Stimulated activated CD8-positive, alpha-beta memory T cell treated with anti-CD3 and anti-CD28 coated beads, Interleukin-15, amount 100 ng/mL, for 24 hours (primary cell): ENCODE data around the gene DLGAP4.

Source experiments
- DNase-seq: peaks from one replicate; pipeline ENCODE4 v3.0.0-alpha.2; 2020; ENCODE audit warnings: low read depth

Gene DLGAP4

DNA sequence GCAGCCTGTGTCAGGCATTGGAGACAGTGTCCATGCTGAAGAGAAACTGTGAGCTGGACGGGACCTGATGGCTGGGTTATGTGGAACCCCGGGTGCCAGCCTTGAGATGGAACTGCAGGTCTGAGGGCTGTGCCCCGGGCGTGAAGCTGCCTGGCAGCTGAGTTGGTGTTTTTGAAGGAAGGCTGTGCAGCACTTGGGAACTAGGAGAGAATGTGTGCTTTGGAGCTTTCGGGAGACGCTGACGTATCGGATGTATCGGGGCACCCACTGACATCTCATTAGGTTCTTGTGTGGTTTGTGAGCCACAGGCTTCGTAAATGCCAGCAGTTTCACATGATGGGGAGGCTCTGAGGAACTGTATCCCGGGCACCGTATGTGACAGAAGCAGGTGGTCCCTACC lies 2.2 kb downstream of the DLGAP4 start:
- DNase-seq: no peak

DNA sequence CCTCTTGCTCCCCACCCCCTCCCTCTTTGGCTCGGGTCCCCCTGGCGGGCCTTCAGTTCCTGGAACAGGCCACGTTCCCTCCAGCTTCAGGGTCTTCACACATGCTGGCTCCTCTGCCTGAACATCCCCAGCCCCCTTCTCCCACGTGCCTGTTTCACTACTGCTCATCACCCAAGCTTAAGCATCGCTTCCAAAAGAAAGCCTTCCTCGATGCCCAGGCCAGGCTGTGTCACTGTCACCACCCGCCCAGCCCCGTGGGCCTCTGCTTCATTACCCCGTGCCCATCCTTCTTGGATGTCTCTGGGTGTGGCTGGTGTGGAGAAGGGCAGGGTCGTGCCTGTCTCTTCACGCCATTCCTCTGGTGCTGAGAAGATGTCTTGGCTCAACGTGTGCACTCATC lies 2.8 kb downstream of the DLGAP4 start:
- no peak for DNase-seq

DNA sequence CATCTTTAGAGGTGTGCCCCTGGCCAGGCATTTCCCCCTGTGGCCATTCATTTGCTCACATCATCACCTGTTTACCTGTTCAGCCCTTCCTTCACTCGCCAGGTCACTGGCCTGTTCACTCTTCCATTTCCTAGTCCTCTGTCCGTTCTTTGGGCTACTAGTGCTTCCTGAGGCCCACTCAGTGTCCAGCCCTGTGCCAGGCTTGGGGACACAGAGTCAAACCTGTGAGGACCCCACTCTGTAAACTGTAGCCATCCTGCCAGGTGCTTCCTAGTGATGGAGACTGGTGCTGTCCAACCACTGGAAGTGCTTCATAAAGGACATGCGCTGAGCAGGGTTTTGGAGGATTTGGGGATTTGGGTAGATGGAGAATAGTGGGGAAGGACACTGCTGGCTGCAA lies 3.5 kb downstream of the DLGAP4 start:
- no peak for DNase-seq

DNA sequence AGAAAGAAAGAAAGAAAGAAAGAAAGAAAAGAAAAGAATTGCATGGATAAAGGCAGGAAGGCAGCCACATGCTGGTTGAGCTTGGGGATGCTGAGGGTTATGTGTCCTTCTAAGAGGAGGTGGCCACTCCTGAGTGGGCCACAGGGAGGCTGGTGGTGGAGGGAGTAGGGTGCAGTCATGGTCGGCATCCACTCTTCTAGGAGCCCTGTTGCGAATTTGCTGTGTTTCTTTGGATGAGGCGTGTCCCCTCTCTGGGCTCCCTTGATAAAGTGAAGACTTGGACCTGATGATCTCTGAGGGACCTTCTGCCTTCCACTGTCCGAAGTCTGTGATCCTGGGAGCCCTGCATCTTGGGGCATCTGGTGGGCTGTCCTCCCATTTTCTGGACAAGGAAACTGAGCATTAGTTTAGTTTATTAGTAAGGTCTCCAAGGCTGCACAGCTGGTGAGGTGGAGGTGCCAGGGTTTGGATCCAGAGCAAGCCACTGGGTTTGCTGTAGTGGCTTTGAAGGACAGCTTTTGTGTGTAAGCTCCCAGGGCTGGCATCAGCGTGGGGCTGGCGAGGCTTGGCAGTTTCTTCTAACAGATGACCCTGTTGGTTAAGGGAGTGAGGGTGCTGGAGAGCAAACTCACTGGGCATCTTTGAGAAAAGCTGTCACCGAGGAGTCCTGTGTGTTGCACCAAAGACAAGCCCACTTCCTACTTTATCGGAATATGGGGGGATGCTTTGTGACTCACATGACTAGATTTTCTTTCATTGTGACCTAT lies 4.3 kb downstream of the DLGAP4 start:
- no peak for DNase-seq

DNA sequence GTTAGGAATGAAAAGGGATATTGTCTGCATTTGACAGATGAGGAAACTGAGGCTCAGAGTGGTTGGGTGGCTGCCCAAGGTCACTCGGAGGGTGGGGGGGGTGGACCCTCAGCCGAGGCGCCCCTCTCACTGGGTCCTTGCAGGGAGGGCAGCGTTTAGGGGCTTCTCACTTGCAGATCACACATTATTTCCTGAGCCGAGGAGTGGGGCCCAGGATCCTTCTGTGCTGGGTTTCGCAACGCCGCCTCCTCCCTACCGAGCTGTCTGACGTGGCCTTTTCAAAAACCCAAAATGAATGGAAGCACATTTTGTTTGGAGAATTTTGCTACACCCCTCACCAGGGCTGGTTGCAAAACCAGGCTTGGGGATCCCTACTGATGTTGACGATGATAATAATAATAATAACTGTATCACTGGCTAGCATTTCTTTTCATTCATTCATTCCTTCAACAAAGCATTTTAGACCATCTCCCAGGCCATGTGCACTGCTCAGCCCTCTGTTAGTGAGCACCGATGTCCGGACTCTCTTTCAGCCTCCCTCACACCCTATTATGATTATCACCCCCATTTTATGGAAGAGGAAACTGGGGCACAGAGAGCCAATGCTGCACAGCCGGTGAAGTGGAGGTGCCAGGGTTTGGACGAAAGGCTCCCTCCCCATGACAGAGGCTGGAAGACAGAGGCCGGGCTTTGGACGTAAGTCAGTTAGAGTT lies 5.2 kb downstream of the DLGAP4 start:
- no peak for DNase-seq

DNA sequence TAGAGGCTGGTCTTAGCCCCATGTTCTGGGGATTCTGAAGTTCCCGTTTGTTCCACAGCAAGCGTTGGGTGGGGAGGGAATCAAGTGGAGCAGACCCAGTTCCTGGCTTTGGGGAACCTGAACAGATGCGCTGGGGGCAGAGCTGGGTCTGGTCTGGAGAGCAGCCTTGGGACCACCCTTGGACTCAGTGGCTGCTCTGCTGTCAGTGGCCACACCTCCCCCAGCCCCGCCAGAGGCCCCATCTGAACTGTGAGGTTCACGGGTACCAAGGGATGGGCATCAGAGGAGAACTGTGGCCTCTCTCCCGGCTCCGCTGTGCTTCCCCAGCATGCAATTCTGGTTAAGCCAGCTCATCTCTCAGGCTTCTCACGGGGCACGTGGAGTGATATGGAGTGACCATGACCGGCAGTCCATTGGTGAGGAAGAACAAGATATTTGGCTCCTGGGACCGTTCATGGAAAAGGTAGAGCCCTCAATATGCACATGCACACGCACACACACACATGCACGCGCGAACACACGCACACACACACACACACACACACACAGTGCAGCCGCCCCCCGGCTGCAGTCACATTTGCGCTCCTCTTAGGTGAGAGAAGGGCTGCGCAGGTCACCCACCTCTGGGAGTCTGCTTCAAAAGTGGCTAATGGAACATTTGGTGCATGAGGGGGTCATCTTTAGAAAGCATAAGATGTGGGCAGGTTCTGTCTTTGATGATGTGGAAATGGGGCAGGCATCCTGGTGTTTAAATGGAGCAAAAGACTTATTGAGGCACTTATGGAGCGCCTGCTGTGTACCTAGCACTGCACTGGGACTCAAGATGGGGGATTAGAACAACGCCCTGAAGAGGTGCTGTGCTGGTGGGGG lies 6.0 kb downstream of the DLGAP4 start:
- DNase-seq: no peak

DNA sequence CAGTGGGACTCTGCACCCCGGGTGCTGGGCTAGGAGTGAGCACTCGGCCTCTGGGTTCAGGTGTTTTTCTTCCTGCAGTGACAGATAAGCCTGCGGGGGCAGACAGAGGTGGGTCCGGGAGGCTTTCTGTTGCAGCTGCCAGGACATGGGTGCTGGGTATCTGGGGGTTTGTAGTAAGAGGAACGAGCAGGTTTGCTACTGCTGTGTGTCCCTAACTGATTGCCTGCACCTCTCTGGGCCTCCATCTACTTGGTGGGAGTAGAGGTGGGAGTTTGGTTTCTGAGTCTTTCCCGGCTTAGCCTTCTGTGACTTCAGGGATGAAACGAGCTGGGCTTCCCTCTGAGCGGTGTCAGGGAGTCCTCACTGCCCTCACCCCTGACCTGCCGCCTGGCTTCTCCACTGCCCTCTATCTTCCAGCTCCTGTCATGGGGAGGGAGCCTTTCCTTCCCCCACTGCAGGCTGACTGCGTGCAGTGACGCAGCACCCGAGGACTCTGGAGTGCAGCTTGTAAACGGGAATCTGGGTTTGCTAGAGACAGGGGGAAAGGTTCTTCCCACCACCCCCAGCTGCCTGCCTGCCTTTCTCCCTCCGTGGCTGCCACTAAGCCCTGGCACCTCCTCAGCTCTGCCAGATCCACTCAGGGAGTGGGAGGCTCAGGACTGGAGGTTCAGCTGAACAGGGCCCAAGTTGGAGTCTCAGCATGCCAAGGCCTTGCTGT lies 6.7 kb downstream of the DLGAP4 start:
- DNase-seq: no peak

DNA sequence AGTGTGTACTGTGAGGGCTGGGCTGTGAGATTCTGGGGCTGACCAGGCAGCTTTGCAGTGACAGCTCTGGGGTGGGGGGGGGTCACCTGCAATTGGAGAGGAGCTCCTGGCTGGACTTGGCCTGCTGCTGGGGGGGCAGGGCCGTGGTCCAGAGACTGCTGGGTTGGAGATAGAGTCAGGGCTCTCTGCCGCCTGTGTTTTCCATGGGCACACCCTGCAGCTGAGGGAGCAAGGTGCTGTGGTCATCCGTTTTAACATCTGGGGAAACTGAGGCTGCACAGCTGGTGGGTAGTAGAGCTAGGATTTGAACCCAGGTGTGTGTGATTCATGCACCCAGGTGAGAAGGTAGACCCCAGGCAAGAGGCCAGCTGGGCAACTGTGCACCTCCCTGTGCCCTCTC lies 7.3 kb downstream of the DLGAP4 start:
- DNase-seq: no peak

DNA sequence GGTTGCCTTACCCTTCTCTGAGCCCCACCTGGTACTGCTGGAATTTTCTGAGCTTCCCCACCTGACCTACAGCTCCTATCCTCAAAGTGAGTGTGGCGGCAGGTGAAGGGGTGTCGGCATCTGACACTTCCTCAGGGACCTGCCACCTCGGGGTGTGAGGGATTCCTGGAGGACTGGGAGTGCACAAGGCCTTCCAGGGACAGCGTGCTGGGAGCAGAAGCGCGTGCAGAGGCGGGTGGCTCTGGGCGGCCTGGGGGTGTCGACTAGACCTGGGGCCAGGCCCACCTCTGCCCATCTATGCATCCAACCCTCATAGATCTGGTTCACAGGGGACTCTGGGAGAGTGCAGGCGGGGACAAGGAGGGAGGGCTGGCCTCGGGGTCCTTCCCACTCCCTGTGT lies 7.8 kb downstream of the DLGAP4 start:
- no peak for DNase-seq

DNA sequence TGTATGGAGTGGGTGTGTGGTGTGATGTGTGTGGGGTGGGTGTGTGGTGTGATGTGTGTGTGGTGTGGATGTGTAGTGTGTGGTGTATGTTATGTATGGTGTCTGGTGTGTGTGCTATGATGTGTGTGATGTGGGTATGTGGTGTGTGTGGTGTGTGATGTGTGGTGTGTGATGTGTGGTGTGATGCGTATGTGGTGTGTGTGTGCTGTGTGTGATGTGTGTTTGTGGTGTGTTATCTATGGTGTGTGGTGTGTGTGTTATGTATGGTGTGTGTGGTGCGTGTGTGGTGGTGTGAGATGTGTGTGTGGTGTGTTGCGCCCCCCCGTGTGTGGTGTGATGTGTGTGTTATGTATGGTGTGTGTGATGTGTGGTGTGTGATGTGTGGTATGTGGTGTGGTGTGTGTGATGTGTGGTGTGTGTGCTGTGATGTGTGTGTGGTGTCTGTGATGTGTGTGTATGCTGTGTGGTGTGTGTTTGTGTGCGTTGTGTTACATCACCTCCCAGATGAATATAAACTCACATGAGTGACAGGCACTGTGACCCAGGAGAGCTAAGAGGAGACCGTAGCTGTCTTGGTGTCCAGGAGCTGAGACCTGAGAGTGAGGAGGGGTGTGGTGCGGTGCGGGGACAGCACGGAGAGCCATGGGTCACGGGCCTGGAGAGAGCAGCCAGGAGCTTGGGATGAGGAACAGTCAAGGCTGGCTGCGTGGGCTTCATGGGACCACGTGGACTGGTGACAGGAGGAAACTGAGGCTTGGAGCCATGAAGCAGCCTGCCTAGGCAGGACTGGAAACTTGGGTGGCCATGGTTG lies 8.8 kb downstream of the DLGAP4 start:
- DNase-seq: no peak

DNA sequence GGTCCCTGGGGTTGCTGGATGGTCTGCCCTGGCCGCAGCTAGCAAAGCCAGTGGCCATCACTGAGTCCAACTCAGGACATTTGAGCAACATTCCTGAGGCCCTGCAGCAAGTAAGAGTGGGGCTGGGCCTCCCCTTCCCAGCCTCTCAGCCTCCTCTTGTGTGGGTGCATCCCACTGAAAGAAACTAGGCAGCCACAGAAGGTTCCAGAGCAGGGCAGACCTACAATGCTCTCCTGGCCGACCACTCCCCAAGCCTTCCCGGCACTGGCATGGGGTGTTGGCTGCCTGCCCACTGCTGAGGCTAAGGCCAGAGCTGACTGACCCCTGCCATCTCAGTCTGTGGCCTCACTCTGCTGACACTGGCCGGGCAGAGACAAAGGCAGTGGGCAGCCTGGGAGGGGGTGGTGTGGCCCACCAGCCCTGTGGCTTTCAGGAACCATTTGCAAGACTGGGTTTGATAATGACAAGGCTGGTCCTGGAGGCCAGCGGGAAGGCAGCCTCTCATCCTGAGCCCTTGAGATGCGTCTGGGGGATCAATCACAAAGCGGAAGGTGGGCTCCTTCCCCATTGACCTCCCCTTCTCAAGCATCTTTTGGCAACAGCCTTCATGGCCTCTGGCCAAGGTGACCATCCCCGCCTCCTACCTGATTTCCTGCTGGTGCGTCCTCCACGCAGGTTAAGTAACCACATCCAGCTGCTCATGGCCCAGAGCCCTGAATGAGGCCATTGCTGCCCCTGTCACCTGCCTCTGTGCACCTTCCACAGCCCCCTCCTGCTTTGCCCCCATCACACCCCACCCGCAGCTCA lies 9.6 kb downstream of the DLGAP4 start:
- no peak for DNase-seq

DNA sequence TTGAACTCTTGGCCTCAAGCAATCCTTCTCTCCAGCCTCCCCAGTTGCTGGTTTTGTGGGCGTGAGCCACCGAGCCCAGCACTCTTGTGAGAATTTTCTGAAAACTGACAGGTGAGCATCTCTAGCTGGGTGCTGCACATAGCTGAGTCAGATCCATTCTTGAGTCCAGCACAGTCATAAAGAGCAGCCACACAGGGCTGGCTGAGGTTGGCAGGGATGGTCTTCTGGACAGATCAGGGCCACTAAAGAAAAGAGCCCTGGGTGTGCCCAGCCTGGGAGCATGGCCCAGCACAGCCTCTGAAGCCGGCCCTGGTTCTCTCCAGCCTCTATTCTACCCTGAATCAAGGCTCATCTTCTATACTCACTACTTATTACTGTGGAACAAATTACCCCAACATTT lies 11.5 kb downstream of the DLGAP4 start:
- no peak for DNase-seq

DNA sequence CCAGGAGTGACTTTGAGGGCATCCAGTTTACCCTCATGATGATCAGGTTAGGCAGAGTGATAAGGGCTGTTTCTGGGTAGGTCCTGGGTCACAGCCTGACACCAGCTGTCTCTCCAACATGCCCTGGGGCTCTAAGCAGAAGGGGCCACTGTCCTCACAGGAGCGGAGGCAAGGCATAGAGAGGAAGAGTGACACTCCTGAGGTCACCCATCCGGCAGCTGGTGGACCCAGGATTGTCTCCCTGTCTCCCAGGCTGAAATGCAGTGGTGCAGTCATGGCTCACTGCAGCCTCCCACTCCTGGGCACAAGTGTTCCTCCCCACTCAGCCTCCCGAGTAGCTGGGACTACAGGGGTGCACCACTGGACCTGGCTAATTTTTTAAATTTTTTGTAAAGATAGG lies 12.0 kb downstream of the DLGAP4 start:
- DNase-seq: no peak

DNA sequence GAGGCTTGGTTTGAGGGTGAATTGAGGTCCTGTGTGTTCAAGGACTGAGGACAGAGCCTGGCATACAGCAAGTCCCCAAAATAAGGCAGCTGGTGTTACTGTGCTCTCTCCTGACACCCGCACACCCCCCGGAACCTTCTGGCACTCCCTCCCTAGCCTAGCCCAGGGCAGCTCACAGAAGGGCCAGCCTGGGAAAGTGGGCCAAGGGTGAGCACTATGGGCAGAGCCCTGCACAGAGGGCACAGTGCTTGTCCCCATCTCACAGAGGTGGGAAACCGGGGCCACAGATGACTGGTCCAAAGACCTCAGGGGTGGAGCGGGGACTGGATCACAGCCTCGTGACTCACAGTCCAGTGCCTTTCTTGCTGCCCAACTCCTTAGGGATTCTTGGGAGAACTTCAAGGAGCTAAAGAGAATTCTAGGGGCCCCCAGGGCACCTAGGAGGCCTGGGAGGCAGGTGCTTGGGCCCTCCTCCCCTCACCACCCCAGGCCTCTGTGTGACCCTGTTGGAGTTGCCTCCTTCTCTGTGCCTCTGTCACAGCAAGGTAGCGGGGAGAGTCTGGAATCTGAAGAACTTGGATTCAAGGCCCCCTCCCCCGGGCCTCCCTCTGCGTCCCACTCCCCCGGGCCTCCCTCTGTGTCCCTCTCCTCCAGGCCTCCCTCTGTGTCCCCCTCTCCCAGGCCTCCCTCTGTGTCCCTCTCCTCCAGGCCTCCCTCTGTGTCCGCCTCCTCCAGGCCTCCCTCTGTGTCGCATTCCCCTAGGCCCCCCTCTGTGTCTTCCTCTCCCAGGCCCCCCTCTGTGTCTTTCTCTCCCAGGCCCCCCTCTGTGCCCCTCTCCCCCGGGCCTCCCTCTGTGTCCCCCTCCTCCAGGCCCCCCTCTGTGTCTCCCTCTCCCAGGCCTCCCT lies 13.5 kb downstream of the DLGAP4 start:
- no peak for DNase-seq

DNA sequence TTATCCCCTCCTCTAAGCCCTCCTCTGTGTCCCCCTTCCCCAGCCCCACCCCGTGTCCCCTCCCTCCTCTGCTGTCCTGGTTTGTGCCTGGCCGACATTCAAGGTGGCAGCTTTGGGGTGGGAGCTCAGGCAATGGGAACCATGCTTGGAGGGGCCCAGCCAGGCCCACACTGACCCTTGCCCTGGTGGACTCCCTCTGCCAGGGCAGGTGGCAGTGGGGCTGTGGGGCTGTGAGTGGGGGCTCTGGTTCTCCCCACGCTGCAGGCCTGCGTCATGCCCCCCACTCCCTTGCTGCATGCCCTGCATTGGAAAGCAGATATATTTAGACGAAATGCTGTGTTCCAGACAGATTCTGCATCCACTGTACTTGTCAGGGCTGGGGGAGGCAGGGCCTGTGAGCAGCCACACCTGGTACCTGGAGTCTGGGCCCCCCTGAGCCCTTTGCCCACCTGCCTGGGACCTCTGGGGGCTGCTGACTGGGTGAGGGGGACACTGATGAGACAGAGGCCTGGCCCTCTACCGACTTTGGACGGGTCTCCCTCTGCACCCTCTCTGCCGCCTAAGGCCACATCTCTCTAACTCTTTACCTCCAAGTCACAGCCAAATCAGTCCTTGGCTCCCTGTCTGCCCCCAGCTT lies 14.2 kb downstream of the DLGAP4 start:
- DNase-seq: no peak

DNA sequence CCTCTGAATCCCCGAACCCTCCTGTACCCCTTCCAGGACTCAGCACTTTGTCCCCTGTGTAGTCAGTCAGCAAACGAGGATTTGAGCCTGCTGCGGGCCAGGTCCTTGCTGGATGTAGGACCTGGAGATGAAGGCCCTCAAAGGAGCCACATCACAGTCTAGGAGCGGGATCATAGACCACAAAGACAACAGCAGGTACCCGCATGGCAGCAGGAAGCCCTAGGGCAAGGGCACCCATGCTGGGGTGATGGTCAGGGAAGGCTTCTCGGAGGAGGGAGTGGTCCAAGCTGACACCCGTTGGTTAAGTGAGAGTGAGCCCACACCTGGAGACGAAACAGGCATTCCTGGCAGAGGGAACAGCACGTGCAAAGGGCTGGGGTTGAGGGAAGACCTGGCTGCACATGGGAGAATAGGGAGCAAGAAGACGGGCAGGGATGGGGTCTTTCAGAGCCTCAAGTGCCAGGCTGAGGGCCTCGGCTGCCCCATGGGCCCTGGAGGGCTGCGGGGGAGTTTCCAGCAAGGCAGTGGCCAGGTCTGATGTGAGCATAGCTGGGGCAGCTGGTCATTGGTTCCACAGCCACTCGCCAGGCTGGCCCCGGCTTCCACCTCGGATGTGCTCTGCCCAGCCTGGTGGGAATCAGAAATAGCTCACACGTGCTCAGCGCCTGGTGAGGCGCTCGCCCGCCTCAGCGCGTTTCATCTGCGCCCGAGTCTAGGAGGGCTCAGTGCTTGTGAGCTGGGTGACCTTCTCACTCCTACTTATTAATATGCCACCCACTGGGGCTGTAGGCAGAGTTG lies 15.0 kb downstream of the DLGAP4 start:
- DNase-seq: no peak

DNA sequence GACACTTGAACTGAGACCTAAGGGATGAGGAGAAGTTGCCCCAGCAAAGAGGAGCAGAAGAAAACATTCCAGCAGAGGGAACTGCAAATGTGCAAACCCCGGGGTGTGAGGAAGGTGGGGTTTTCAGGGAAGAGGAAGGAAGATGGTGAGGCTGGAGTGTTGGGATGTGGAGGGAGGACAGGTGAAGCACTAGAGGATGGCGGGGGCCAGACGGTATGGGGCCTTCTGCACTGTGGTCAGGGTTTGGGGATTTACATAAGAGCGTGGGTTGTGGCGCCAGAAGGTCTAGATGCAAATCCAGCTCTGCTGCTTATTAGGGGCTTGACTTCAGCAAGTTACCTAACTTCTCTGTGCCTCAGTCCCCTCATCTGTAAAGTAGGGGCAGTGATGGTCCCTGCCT lies 16.0 kb downstream of the DLGAP4 start:
- DNase-seq: no peak

DNA sequence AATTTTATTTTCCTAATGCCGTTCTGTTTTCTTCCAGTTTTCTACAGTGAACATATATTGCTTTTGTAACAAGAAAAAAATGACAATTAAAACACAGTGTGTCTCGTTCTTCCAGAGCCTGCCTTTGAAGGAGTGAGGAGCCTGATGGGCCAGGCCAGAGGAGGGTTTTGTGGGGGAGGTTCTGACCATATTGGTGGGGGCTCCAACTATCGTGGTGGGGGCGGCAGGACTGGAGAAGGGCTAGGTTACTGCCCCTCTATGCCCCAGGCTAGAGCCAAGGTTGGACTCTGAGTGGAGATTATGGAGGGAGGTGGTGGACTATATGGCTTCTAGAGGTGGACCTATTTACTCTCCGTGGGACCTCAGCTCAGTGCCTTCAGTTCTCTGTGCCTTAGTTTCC lies 24.0 kb downstream of the DLGAP4 start:
- DNase-seq: no peak
